Activated CD8-positive, alpha-beta T cell treated with anti-CD3 and anti-CD28 coated beads for 36 hours (primary cell): ENCODE results near the gene ERCC4. TPM values are rescaled to one million over a fixed set of nuclear protein-coding genes. Genes with fewer than 3 reads are reported as not detected.
"Not testable (repeated sequence)": the region's sequence is repeated elsewhere in the genome, so short reads cannot be mapped to it uniquely, and the experiment has no call there.

ENCODE experiments used
- ATAC-seq: fragments of 200-7000 bp; cut with Tn5 transposase; one replicate; pipeline ENCODE4 v1.10.0; 2021; ENCODE audit warnings: mild to moderate bottlenecking, moderate library complexity
- CTCF ChIA-PET: fragments of 350-600 bp; sonication (Branson Sonifier 250); formaldehyde crosslinking; loops from one replicate; lab custom pipeline; 2021; ENCODE audit warnings: antibody characterized with exemption; lab: Charles Lee
- POLR2A ChIA-PET: fragments of 350-600 bp; sonication (Branson Sonifier 250); formaldehyde crosslinking; loops from one replicate; lab custom pipeline; 2021; ENCODE audit warnings: antibody characterized with exemption; lab: Charles Lee
- DNase-seq: peaks from one replicate; pipeline ENCODE4 v3.0.0-alpha.2; 2020
- H3K27ac Mint-ChIP-seq: one replicate; pipeline ENCODE4 v1.8.0; 2021; ENCODE audit warnings: mild to moderate bottlenecking, mixed read lengths
- H3K27me3 Mint-ChIP-seq: one replicate; pipeline ENCODE4 v1.8.0; 2021; ENCODE audit warnings: mixed read lengths
- H3K36me3 Mint-ChIP-seq: one replicate; pipeline ENCODE4 v1.8.0; 2021; ENCODE audit warnings: low read depth, mixed read lengths
- H3K4me1 Mint-ChIP-seq: one replicate; pipeline ENCODE4 v1.8.0; 2021; ENCODE audit warnings: low read depth, mixed read lengths
- H3K4me3 Mint-ChIP-seq: one replicate; pipeline ENCODE4 v1.8.0; 2021; ENCODE audit warnings: mild to moderate bottlenecking, moderate library complexity, mixed read lengths
- H3K9me3 Mint-ChIP-seq: one replicate; pipeline ENCODE4 v1.8.0; 2021; ENCODE audit warnings: mixed read lengths
- CTCF ChIP-seq: fragments of 200-600 bp; IDR thresholded peaks from one replicate; pipeline ENCODE4 v1.8.0; 2022; ENCODE audit warnings: antibody characterized with exemption, mild to moderate bottlenecking
- intact Hi-C: fragments of 100-400 bp; cut with micrococcal nuclease; formaldehyde crosslinking; loops from one replicate; pipeline ENCODE4 v1.10.0; 2022
- total RNA-seq, 2 experiments: library from RNA; stranded (reverse); gene quantifications; one replicate each; pipeline ENCODE4 v1.2.3, GENCODE V29; 2021

The ERCC4 gene
- total RNA-seq, 2 experiments from 2014 or later = 6.2 to 13.3 TPM

GRCh38 chr16:13902677-13903076 lies 17.3 kb upstream of the ERCC4 start:
- Mint-ChIP-seq H3K4me1 (peaks cover 4% of the 10 kb centered on the region), H3K36me3 (no peaks in the 10 kb centered on the region), H3K4me3 (no peak overlapping the region), H3K27ac (no peak overlapping the region), H3K9me3 (peaks cover 2% of the 10 kb centered on the region), H3K27me3 (peaks cover 26% of the 10 kb centered on the region)
- intact Hi-C loops = no loop called here
- no peak for ATAC-seq
- ChIA-PET CTCF (interaction anchor here (1.2 to 2.2 kb wide), 2 partner anchors 16 to 37 kb away, joined by 3 to 23 read pairs; partner anchors contain the start of gene ERCC4), POLR2A (interaction anchor here (0.9 kb wide), 1 partner anchor 11 kb away, joined by 3 read pairs; no protein-coding TSS in a partner anchor)
- TF ChIP-seq CTCF = no peak
- DNase-seq = no peak

- intact Hi-C loops = no loop called here
- TF ChIP-seq CTCF = no peak
- no peak for DNase-seq
- H3K4me3 Mint-ChIP-seq = no peak overlapping the region
- ATAC-seq = no peak
- peaks cover 2% of the 10 kb centered on the region for H3K9me3 Mint-ChIP-seq
- peaks cover 33% of the 10 kb centered on the region for H3K27me3 Mint-ChIP-seq
- H3K36me3 Mint-ChIP-seq = no peaks in the 10 kb centered on the region
- no peak overlapping the region for H3K27ac Mint-ChIP-seq
- CTCF ChIA-PET = interaction anchor here (0.9 to 4.4 kb wide), 2 partner anchors 9 to 15 kb away, joined by 5 to 40 read pairs; partner anchors contain the start of gene ERCC4
- POLR2A ChIA-PET = no interaction called here
- H3K4me1 Mint-ChIP-seq = peaks cover 4% of the 10 kb centered on the region
These were observed 15.7 kb upstream of the ERCC4 start for GRCh38 chr16:13904179-13904691.

GRCh38 chr16:13904822-13905221 lies 15.1 kb upstream of the ERCC4 start:
- CTCF ChIA-PET = interaction anchor here (0.9 to 4.4 kb wide), 2 partner anchors 8 to 15 kb away, joined by 5 to 40 read pairs; partner anchors contain the start of gene ERCC4
- intact Hi-C loops, H3K4me1 Mint-ChIP-seq, POLR2A ChIA-PET, H3K9me3 Mint-ChIP-seq, ATAC-seq, H3K27ac Mint-ChIP-seq, H3K4me3 Mint-ChIP-seq, H3K36me3 Mint-ChIP-seq: not testable (repeated sequence)
- peaks cover 33% of the 10 kb centered on the region for H3K27me3 Mint-ChIP-seq
- peak; percentile 71 for TF ChIP-seq CTCF
- DNase-seq = peak; percentile 62

GRCh38 chr16:13906168-13907089 lies 13.5 kb upstream of the ERCC4 start:
- DNase-seq = no peak
- no peak overlapping the region for H3K27ac Mint-ChIP-seq
- POLR2A ChIA-PET = interaction anchor here (1.4 kb wide), 1 partner anchor 12 kb away, joined by 3 read pairs; no protein-coding TSS in a partner anchor
- CTCF ChIA-PET = interaction anchor here (1.4 to 4.4 kb wide), 2 partner anchors 13 to 17 kb away, joined by 4 to 40 read pairs; partner anchors contain the start of gene ERCC4
- intact Hi-C loops = no loop called here
- H3K36me3 Mint-ChIP-seq = no peaks in the 10 kb centered on the region
- H3K27me3 Mint-ChIP-seq = peaks cover 31% of the 10 kb centered on the region
- H3K9me3 Mint-ChIP-seq = no peaks in the 10 kb centered on the region
- H3K4me1 Mint-ChIP-seq = peaks cover 4% of the 10 kb centered on the region
- no peak overlapping the region for H3K4me3 Mint-ChIP-seq
- TF ChIP-seq CTCF = no peak
- ATAC-seq = no peak
